A549 (cell line): ENCODE results near the gene CHORDC1. TPM values are rescaled to one million over a fixed set of nuclear protein-coding genes. Genes with fewer than 3 reads are reported as not detected.

Source experiments
- ATAC-seq, 2 experiments: fragments of 200-7000 bp in 1 of 2; fragments of >200 bp in 1 of 2; cut with Nextera tagmentation in 1 of 2; cut with Tn5 transposase in 1 of 2; 3 replicates each; pipeline versions ENCODE4 v1.8.0 to v1.9.1; 2018 to 2020; ENCODE audit warnings: mild to moderate bottlenecking in 1 of 2, moderate library complexity in 1 of 2
- CTCF ChIA-PET: fragments of 300-600 bp; sonication (Branson Sonifier 250); formaldehyde crosslinking; extraction: SDS; loops from one replicate; lab custom pipeline; 2021; ENCODE audit warnings: antibody characterized with exemption, inconsistent platforms; lab: Yijun Ruan, JAX
- POLR2A ChIA-PET: fragments of 350-600 bp; formaldehyde crosslinking; extraction: SDS; loops from one replicate; lab custom pipeline; 2021; ENCODE audit warnings: antibody characterized with exemption, inconsistent platforms; lab: Yijun Ruan, JAX
- DNase-seq, 2 experiments: peaks; one replicate each; pipeline versions ENCODE4 v3.0.0 to v3.0.0-alpha.2; 2011 to 2016; ENCODE audit warnings: low read depth in 1 of 2, low spot score in 1 of 2
- FAIRE-seq: peaks from 2 replicates; lab custom pipeline; 2011; peaks lifted over from hg19 to GRCh38; lab: Jason Lieb, UNC
- H3K27ac ChIP-seq, 2 experiments: fragments of >200 bp; sonication (Bioruptor Twin); formaldehyde crosslinking; 3 replicates each; pipeline ENCODE4 v1.5.1; 2016 to 2017
- H3K4me1 ChIP-seq: fragments of >200 bp; sonication (Bioruptor Twin); formaldehyde crosslinking; 3 replicates; pipeline ENCODE4 v1.6.1; 2016
- H3K4me2 ChIP-seq: fragments of >200 bp; sonication (Bioruptor Twin); formaldehyde crosslinking; 3 replicates; pipeline ENCODE4 v1.6.1; 2016
- H3K4me3 ChIP-seq: fragments of >200 bp; sonication (Bioruptor Twin); formaldehyde crosslinking; 3 replicates; pipeline ENCODE4 v1.5.1; 2016
- H3K9me3 ChIP-seq: fragments of >200 bp; sonication (Bioruptor Twin); formaldehyde crosslinking; 3 replicates; pipeline ENCODE4 v1.6.1; 2016
- ATOH8 ChIP-seq: fragments of 250-450 bp; sonication (Bioruptor Pico); IDR thresholded peaks from 2 replicates; pipeline ENCODE4 v1.5.0; 2020; ENCODE audit warnings: low read depth, mild to moderate bottlenecking, moderate library complexity
- BHLHE40 ChIP-seq: IDR thresholded peaks from 2 replicates; pipeline ENCODE4 v1.6.1; 2012; ENCODE audit warnings: low read depth, low read length, inconsistent platforms
- CBX8 ChIP-seq: fragments of 200-600 bp; sonication (generic); IDR thresholded peaks from 2 replicates; pipeline ENCODE4 v1.6.1; 2016
- CEBPB ChIP-seq, 2 experiments: fragments of >200 bp in 1 of 2; sonication (Bioruptor Twin) in 1 of 2; formaldehyde crosslinking in 1 of 2; IDR thresholded peaks; 2 replicates each; pipeline ENCODE4 v1.6.1; 2012 to 2016
- EHF ChIP-seq: fragments of 250-450 bp; sonication (Bioruptor Pico); IDR thresholded peaks from 2 replicates; pipeline ENCODE4 v1.5.0; 2020; ENCODE audit warnings: mild to moderate bottlenecking
- EHMT2 ChIP-seq: fragments of 200-600 bp; sonication (generic); IDR thresholded peaks from 2 replicates; pipeline ENCODE4 v1.6.1; 2016; ENCODE audit warnings: antibody characterized with exemption, low read depth, mild to moderate bottlenecking, moderate library complexity
- ELK1 ChIP-seq: fragments of 150-350 bp; IDR thresholded peaks from 2 replicates; pipeline ENCODE4 v1.6.1; 2014; ENCODE audit warnings: low read depth, mild to moderate bottlenecking, low read length
- EP300 ChIP-seq, 2 experiments: fragments of >200 bp; sonication (Bioruptor Twin); formaldehyde crosslinking; IDR thresholded peaks; 2 replicates in 1 of 2; 3 replicates in 1 of 2; pipeline ENCODE4 v1.6.1; 2016 to 2017
- FOSB ChIP-seq: fragments of 250-450 bp; sonication (Bioruptor Pico); IDR thresholded peaks from 2 replicates; pipeline ENCODE4 v1.5.0; 2020; ENCODE audit warnings: mild to moderate bottlenecking, moderate library complexity
- FOSL2 ChIP-seq, 2 experiments: fragments of 450-650 bp in 1 of 2; fragments of >200 bp in 1 of 2; sonication (Bioruptor Twin) in 1 of 2; formaldehyde crosslinking; IDR thresholded peaks; 2 replicates each; pipeline versions ENCODE4 v1.5.0 to v1.6.1; 2016 to 2020; ENCODE audit warnings: mild to moderate bottlenecking in 1 of 2, moderate library complexity in 1 of 2
- GATA3 ChIP-seq: IDR thresholded peaks from 2 replicates; pipeline ENCODE4 v1.6.1; 2012; ENCODE audit warnings: borderline replicate concordance
- HDAC2 ChIP-seq: fragments of 200-600 bp; sonication (generic); IDR thresholded peaks from 2 replicates; pipeline ENCODE4 v1.6.1; 2016
- HEYL ChIP-seq: fragments of 250-450 bp; sonication (Bioruptor Pico); IDR thresholded peaks from 2 replicates; pipeline ENCODE4 v1.8.0; 2021; ENCODE audit warnings: mild to moderate bottlenecking, moderate library complexity
- KDM1A ChIP-seq: fragments of 200-600 bp; sonication (generic); IDR thresholded peaks from 2 replicates; pipeline ENCODE4 v1.6.1; 2016; ENCODE audit warnings: low read depth, mild to moderate bottlenecking
- KDM5A ChIP-seq: fragments of 200-600 bp; sonication (generic); IDR thresholded peaks from 2 replicates; pipeline ENCODE4 v1.6.1; 2016; ENCODE audit warnings: antibody characterized with exemption, mild to moderate bottlenecking
- MAX ChIP-seq: IDR thresholded peaks from 2 replicates; pipeline ENCODE4 v1.6.1; 2012
- MAZ ChIP-seq: fragments of 150-350 bp; IDR thresholded peaks from 2 replicates; pipeline ENCODE4 v1.6.1; 2014; ENCODE audit warnings: antibody characterized with exemption, low read depth, low read length, borderline replicate concordance
- MYC ChIP-seq: IDR thresholded peaks from 2 replicates; pipeline ENCODE4 v1.6.1; 2012; ENCODE audit warnings: mild to moderate bottlenecking, inconsistent platforms, low read length, improper control_type of control experiment, borderline replicate concordance
- NR3C1 ChIP-seq: fragments of >200 bp; sonication (Bioruptor Twin); formaldehyde crosslinking; IDR thresholded peaks from 3 replicates; pipeline ENCODE4 v1.6.1; 2017
- RNF2 ChIP-seq: fragments of 200-600 bp; sonication (generic); IDR thresholded peaks from 2 replicates; pipeline ENCODE4 v1.6.1; 2016; ENCODE audit warnings: low read depth, mild to moderate bottlenecking, antibody characterized with exemption, moderate library complexity, borderline replicate concordance
- SMC3 ChIP-seq: fragments of >200 bp; sonication (Bioruptor Twin); formaldehyde crosslinking; IDR thresholded peaks from 3 replicates; pipeline ENCODE4 v1.6.1; 2018; ENCODE audit warnings: inconsistent platforms
- USF2 ChIP-seq: fragments of 450-650 bp; IDR thresholded peaks from 2 replicates; pipeline ENCODE4 v1.6.1; 2014; ENCODE audit warnings: antibody characterized with exemption
- ZNF302 ChIP-seq: fragments of 250-450 bp; sonication (Bioruptor Pico); IDR thresholded peaks from 2 replicates; pipeline ENCODE4 v1.9.0; 2021; ENCODE audit warnings: inconsistent platforms, mild to moderate bottlenecking, moderate library complexity
- WGBS: methylation state at CpG from one replicate; pipeline ENCODE4 v1.1.6; 2017; ENCODE audit errors: missing lambda C conversion rate; 5-methylcytosine and 5-hydroxymethylcytosine counted together
- polyA plus RNA-seq, 4 experiments: library from polyadenylated mRNA; depleted of rRNA in 3 of 4; stranded (reverse); fragments of >200 nt; fragmentation: RNase III in 1 of 4; extraction: RNeasy Plus Mini Kit Qiagen cat#74134 plus additional on column Dnase treatment in 1 of 4; gene quantifications; 2 replicates in 3 of 4; 3 replicates in 1 of 4; pipeline ENCODE4 v1.2.3, GENCODE V29; 2011 to 2017

Gene CHORDC1
- polyA plus RNA-seq, 2 of the 4 experiments (the other 2 are of a cell fraction), result 83.8 to 163 TPM

- ChIA-PET CTCF (no interaction called here), POLR2A (no interaction called here)
- no peak overlapping the region for H3K4me3 ChIP-seq
- TF ChIP-seq CBX8 (no peak), GATA3 (no peak), CEBPB (IDR thresholded peaks at IDR 0.05) (no peak), FOSL2 (IDR thresholded peaks at IDR 0.05) (no peak), FOSL2 (CRISPR knock-in tag; IDR thresholded peaks at IDR 0.05) (no peak), ELK1 (no peak), RNF2 (no peak), EHMT2 (no peak), USF2 (no peak), EHF (CRISPR knock-in tag) (no peak), HEYL (CRISPR knock-in tag) (no peak), KDM5A (no peak), KDM1A (no peak), BHLHE40 (no peak), ATOH8 (CRISPR knock-in tag) (no peak), HDAC2 (no peak), NR3C1 (no peak)
- FAIRE-seq (no peak), DNase-seq (no peak), ATAC-seq (no peak)
- H3K4me2 ChIP-seq, result no peak overlapping the region
- H3K4me1 ChIP-seq, result peaks cover 10% of the 10 kb centered on the region
- WGBS, result 91% methylated on average over 3 of the region's 3 CpGs
- no peak overlapping the region for H3K27ac ChIP-seq
- no peaks in the 10 kb centered on the region for H3K9me3 ChIP-seq
Measured at GRCh38 chr11:90202342-90202741, 20.5 kb downstream of the CHORDC1 start.

GRCh38 chr11:90197377-90197776 lies 25.5 kb downstream of the CHORDC1 start:
- H3K4me2 ChIP-seq, result no peak overlapping the region
- no peak for ATAC-seq
- no peaks in the 10 kb centered on the region for H3K4me1 ChIP-seq
- WGBS, result 85% methylated on average over 1 of the region's 1 CpG
- no peak for FAIRE-seq
- no peak overlapping the region for H3K4me3 ChIP-seq
- TF ChIP-seq ZNF302 (CRISPR knock-in tag), result no peak
- TF ChIP-seq ATOH8 (CRISPR knock-in tag), result no peak
- TF ChIP-seq FOSL2 (IDR thresholded peaks at IDR 0.05), result no peak
- TF ChIP-seq FOSL2 (CRISPR knock-in tag; IDR thresholded peaks at IDR 0.05), result no peak
- TF ChIP-seq SMC3, result no peak
- no peak for TF ChIP-seq MAZ
- no peak for TF ChIP-seq FOSB (CRISPR knock-in tag)
- TF ChIP-seq MAX, result no peak
- no peak for TF ChIP-seq EP300 (IDR thresholded peaks at IDR 0.05)
- TF ChIP-seq MYC, result no peak
- no peak for DNase-seq
- H3K9me3 ChIP-seq, result no peaks in the 10 kb centered on the region
- POLR2A ChIA-PET, result no interaction called here
- no peak overlapping the region for H3K27ac ChIP-seq
- CTCF ChIA-PET, result no interaction called here
